A549 (cell line): ENCODE measurements around the gene EXOC6.

Source experiments
- FOSB ChIP-seq: fragments of 250-450 bp; sonication (Bioruptor Pico); IDR thresholded peaks from 2 replicates; pipeline ENCODE4 v1.5.0; 2020; ENCODE audit warnings: mild to moderate bottlenecking, moderate library complexity
- REST ChIP-seq: fragments of 200-600 bp; sonication (generic); IDR thresholded peaks from 2 replicates; pipeline ENCODE4 v1.6.1; 2016; ENCODE audit warnings: antibody characterized with exemption, mild to moderate bottlenecking, moderate library complexity

- TF ChIP-seq REST (no peak), FOSB (CRISPR knock-in tag) (no peak)
Observed at GRCh38 chr10:93032809-93033137, 184.5 kb downstream of the EXOC6 start.
